ENCODE measurements around the gene PDXP. TPM values are rescaled to one million over a fixed set of nuclear protein-coding genes. Genes with fewer than 3 reads are reported as not detected.
A peak's percentile ranks its signal among the peaks of the same experiment; 100 is the strongest.
"Not testable (repeated sequence)": the region's sequence is repeated elsewhere in the genome, so short reads cannot be mapped to it uniquely, and the experiment has no call there.

The PDXP gene
- total RNA-seq (2014; rRNA removed) (36.9 and 51.3 TPM in 2 replicates), Bru-seq, nascent RNA (percentile 31 among the genes with signal in this experiment), BruChase-seq, experiment 1, labeled RNA remaining after a 6-hour chase (percentile 34 among the genes with signal in this experiment), BruChase-seq, experiment 2, labeled RNA remaining after a 2-hour chase (percentile 36 among the genes with signal in this experiment)
- long read RNA-seq, transcript PDXP-201 (2 exons, 2,010 nt), result major isoform, 120 of 127 reads
- long read RNA-seq, partial matches to known transcripts, result 0 of 127 reads
- long read RNA-seq, other reads (novel, unspliced or antisense), result 7 of 127 reads

- no peaks in the 10 kb centered on the region for H3K27me3 ChIP-seq (ENCODE audit: low read length)
- H2AFZ ChIP-seq (ENCODE audit: low read length), result peak within 1 kb of the TSS; percentile 94
- H3K27ac ChIP-seq (ENCODE audit: low read length), result 0 out of 2 replicates have a peak within 1 kb of the TSS, but pooled peaks have one; percentile 6
- DNase-seq, result peak; percentile 98
- POLR2A ChIA-PET (ENCODE audit: unreplicated experiment), result interaction anchor here (0.5 to 1.4 kb wide), 7 partner anchors 15 to 161 kb away, joined by 3 to 11 read pairs (median 5); partner anchors contain the start of genes LGALS1 and NOL12
- ATAC-seq, result peak; percentile 96
- no peaks in the 10 kb centered on the region for H3K9me2 ChIP-seq (replicated peaks; ENCODE audit: low read length)
- H3K4me2 ChIP-seq (ENCODE audit: low read length), result peak within 1 kb of the TSS; percentile 94
- no peaks in the 10 kb centered on the region for H3K9me3 ChIP-seq (ENCODE audit: low read length)
- CTCF ChIA-PET, result interaction anchor here (0.9 to 1.6 kb wide), 2 partner anchors 15 to 23 kb away, joined by 3 to 8 read pairs; no protein-coding TSS in a partner anchor
- H3F3A ChIP-seq (ENCODE audit: low read length, unreplicated experiment), result no peaks in the 10 kb centered on the region
- peaks cover 26% of the 10 kb centered on the region for H3K4me1 ChIP-seq (ENCODE audit: insufficient read depth, low read length)
- TF ChIP-seq EZH2 (IDR thresholded peaks at IDR 0.05; ENCODE audit: low read length, unreplicated experiment) (no peak), EZH2phosphoT487 (IDR thresholded peaks at IDR 0.05; ENCODE audit: borderline replicate concordance, low read length) (no peak), CTCF (conservative IDR thresholded peaks at IDR 0.05; ENCODE audit: low read depth, low read length) (no peak)
- BruUV-seq (replicated peaks), result no TSS peak
- peak within 1 kb of the TSS; percentile 88 for H3K4me3 ChIP-seq (ENCODE audit: low read length)
- peaks cover 19% of the 10 kb centered on the region for H4K20me1 ChIP-seq (ENCODE audit: low read length)
- peaks cover 39% of the 10 kb centered on the region for H3K79me2 ChIP-seq (ENCODE audit: low read length)
- intact Hi-C loops (cut with micrococcal nuclease), result no loop called here
- H3K36me3 ChIP-seq (ENCODE audit: low read depth, low read length), result no peaks in the 10 kb centered on the region
- peak within 1 kb of the TSS; percentile 55; the same call in 1 of the 2 replicates for H3K9ac ChIP-seq (ENCODE audit: low read length)
These were observed at the start of gene PDXP for GRCh38 chr22:37658133-37659065. PDXP (plus strand) TSS chr22:37658723; CDS start chr22:37658783, 60 bp downstream.

- Histone ChIP-seq H3F3A (ENCODE audit: low read length, unreplicated experiment) (no peaks in the 10 kb centered on the region), H3K9me2 (replicated peaks; ENCODE audit: low read length) (no peaks in the 10 kb centered on the region), H3K79me2 (ENCODE audit: low read length) (peaks cover 27% of the 10 kb centered on the region), H3K27ac (ENCODE audit: low read length) (peak overlapping the region; percentile 96), H3K4me1 (ENCODE audit: insufficient read depth, low read length) (peaks cover 2% of the 10 kb centered on the region; the same call in 1 of the 2 replicates), H3K27me3 (ENCODE audit: low read length) (no peaks in the 10 kb centered on the region), H2AFZ (ENCODE audit: low read length) (peak overlapping the region; percentile 86), H3K36me3 (ENCODE audit: low read depth, low read length) (no peaks in the 10 kb centered on the region), H4K20me1 (ENCODE audit: low read length) (no peaks in the 10 kb centered on the region), H3K4me2 (ENCODE audit: low read length) (peak overlapping the region; percentile 87), H3K9ac (ENCODE audit: low read length) (peak overlapping the region; percentile 84), H3K9me3 (ENCODE audit: low read length) (no peaks in the 10 kb centered on the region), H3K4me3 (ENCODE audit: low read length) (peak overlapping the region; percentile 98)
- ChIA-PET POLR2A (ENCODE audit: unreplicated experiment) (interaction anchor here (0.9 to 1.1 kb wide), 2 partner anchors 49 to 77 kb away, joined by 3 to 6 read pairs; partner anchors contain the start of gene NOL12), CTCF (interaction anchor here (1.1 kb wide), 2 partner anchors 34 to 42 kb away, joined by 3 read pairs; no protein-coding TSS in a partner anchor)
- peak; percentile 5 for ATAC-seq
- intact Hi-C loops (cut with micrococcal nuclease), result no loop called here
- DNase-seq, result peak; percentile 19
- BruUV-seq (replicated peaks), result TSS peak; percentile 38
- TF ChIP-seq CTCF (conservative IDR thresholded peaks at IDR 0.05; ENCODE audit: low read depth, low read length), result no peak
- no peak for TF ChIP-seq EZH2 (IDR thresholded peaks at IDR 0.05; ENCODE audit: low read length, unreplicated experiment)
- no peak for TF ChIP-seq EZH2phosphoT487 (IDR thresholded peaks at IDR 0.05; ENCODE audit: borderline replicate concordance, low read length)
These were observed 49.0 kb upstream of the PDXP start for GRCh38 chr22:37609240-37610152.

GRCh38 chr22:37610153-37610475, 48.4 kb upstream of the PDXP start:
- ATAC-seq; DNase-seq; H3F3A ChIP-seq (ENCODE audit: low read length, unreplicated experiment); H2AFZ ChIP-seq (ENCODE audit: low read length); H3K4me1 ChIP-seq (ENCODE audit: insufficient read depth, low read length); H3K36me3 ChIP-seq (ENCODE audit: low read depth, low read length); H4K20me1 ChIP-seq (ENCODE audit: low read length); H3K27me3 ChIP-seq (ENCODE audit: low read length); H3K27ac ChIP-seq (ENCODE audit: low read length); H3K9me3 ChIP-seq (ENCODE audit: low read length); BruUV-seq (replicated peaks); CTCF ChIA-PET; intact Hi-C loops (cut with micrococcal nuclease); H3K9me2 ChIP-seq (replicated peaks; ENCODE audit: low read length): not testable (repeated sequence)
- peak overlapping the region; percentile 87 for H3K4me2 ChIP-seq (ENCODE audit: low read length)
- peak overlapping the region; percentile 98 for H3K4me3 ChIP-seq (ENCODE audit: low read length)
- POLR2A ChIA-PET (ENCODE audit: unreplicated experiment), result interaction anchor here (0.7 to 0.9 kb wide), 2 partner anchors 48 to 68 kb away, joined by 3 to 6 read pairs; no protein-coding TSS in a partner anchor
- H3K9ac ChIP-seq (ENCODE audit: low read length), result peak overlapping the region; percentile 84
- H3K79me2 ChIP-seq (ENCODE audit: low read length), result peaks cover 27% of the 10 kb centered on the region

Measured in PC-3 (cell line).